Mesenchymal stem cell (in vitro differentiated cells and primary cell): ENCODE measurements around the gene RPS23.

ENCODE experiments used
- DNase-seq: peaks from one replicate; pipeline ENCODE4 v3.0.0-alpha.2; 2013
- H2AFZ ChIP-seq: one replicate; pipeline ENCODE4 v1.6.1; 2013; ENCODE audit warnings: low read depth, mild to moderate bottlenecking, control low read depth, inconsistent platforms, low read length, moderate library complexity
- H2AK5ac ChIP-seq: 2 replicates; pipeline ENCODE4 v1.6.1; 2013; ENCODE audit warnings: low read length, moderate library complexity, mild to moderate bottlenecking, inconsistent platforms; ENCODE audit not compliant: severe bottlenecking
- H2BK120ac ChIP-seq: one replicate; pipeline ENCODE4 v1.6.1; 2013; ENCODE audit warnings: low read depth, mild to moderate bottlenecking, inconsistent platforms, low read length, moderate library complexity
- H2BK12ac ChIP-seq, 2 experiments: one replicate each; pipeline ENCODE4 v1.6.1; 2013; ENCODE audit warnings: inconsistent platforms in 2 of 2, low read length in 2 of 2, mild to moderate bottlenecking in 2 of 2, moderate library complexity in 2 of 2, control low read depth in 1 of 2
- H2BK15ac ChIP-seq: one replicate; pipeline ENCODE4 v1.6.1; 2013; ENCODE audit warnings: mild to moderate bottlenecking, low read depth, inconsistent platforms; ENCODE audit not compliant: poor library complexity, severe bottlenecking
- H2BK5ac ChIP-seq: 2 replicates; pipeline ENCODE4 v1.6.1; 2013; ENCODE audit warnings: low read depth, mild to moderate bottlenecking, low read length, control low read depth, inconsistent platforms; ENCODE audit not compliant: poor library complexity, severe bottlenecking
- H3K14ac ChIP-seq, 2 experiments: one replicate each; pipeline ENCODE4 v1.6.1; 2013; ENCODE audit warnings: inconsistent platforms in 2 of 2, low read length in 2 of 2, control low read depth in 1 of 2, mild to moderate bottlenecking in 1 of 2, moderate library complexity in 1 of 2
- H3K18ac ChIP-seq, 2 experiments: one replicate each; pipeline ENCODE4 v1.6.1; 2013; ENCODE audit warnings: inconsistent platforms in 2 of 2, low read length in 2 of 2, control low read depth in 1 of 2, low read depth in 1 of 2, mild to moderate bottlenecking in 1 of 2
- H3K23ac ChIP-seq, 2 experiments: one replicate each; pipeline ENCODE4 v1.6.1; 2013; ENCODE audit warnings: inconsistent platforms in 2 of 2, low read length in 2 of 2, mild to moderate bottlenecking in 2 of 2, moderate library complexity in 2 of 2, control low read depth in 1 of 2
- H3K27ac ChIP-seq: 2 replicates; pipeline ENCODE4 v1.5.1; 2013; ENCODE audit warnings: mild to moderate bottlenecking, moderate library complexity, low read length, control low read depth, inconsistent platforms; ENCODE audit not compliant: poor library complexity, severe bottlenecking
- H3K27me3 ChIP-seq, 2 experiments: 2 replicates each; pipeline versions ENCODE4 v1.6.1 to v1.7.0; 2013; ENCODE audit warnings: low read length in 2 of 2, mild to moderate bottlenecking in 2 of 2, moderate library complexity in 2 of 2, control low read depth in 1 of 2, inconsistent platforms in 1 of 2; ENCODE audit not compliant: control insufficient read depth in 1 of 2, insufficient read depth in 1 of 2
- H3K36me3 ChIP-seq, 2 experiments: 2 replicates each; pipeline versions ENCODE4 v1.6.1 to v1.7.0; 2013; ENCODE audit warnings: low read length in 2 of 2, control low read depth in 1 of 2, inconsistent platforms in 1 of 2, low read depth in 1 of 2, mild to moderate bottlenecking in 1 of 2; ENCODE audit not compliant: insufficient read depth in 2 of 2, control insufficient read depth in 1 of 2
- H3K4ac ChIP-seq, 2 experiments: one replicate each; pipeline ENCODE4 v1.6.1; 2013; ENCODE audit warnings: inconsistent platforms in 2 of 2, low read length in 2 of 2, mild to moderate bottlenecking in 2 of 2, moderate library complexity in 2 of 2, control low read depth in 1 of 2, low read depth in 1 of 2
- H3K4me1 ChIP-seq: 2 replicates; pipeline ENCODE4 v1.6.1; 2013; ENCODE audit warnings: low read depth, low read length, control low read depth; ENCODE audit not compliant: control insufficient read depth, insufficient read depth
- H3K4me2 ChIP-seq: 2 replicates; pipeline ENCODE4 v1.6.1; 2013; ENCODE audit warnings: low read length, mild to moderate bottlenecking, inconsistent platforms; ENCODE audit not compliant: poor library complexity, severe bottlenecking
- H3K4me3 ChIP-seq, 2 experiments: 2 replicates each; pipeline versions ENCODE4 v1.5.1 to v1.7.0; 2013; ENCODE audit warnings: low read length in 2 of 2, mild to moderate bottlenecking in 2 of 2, control low read depth in 1 of 2, low read depth in 1 of 2; ENCODE audit not compliant: insufficient read depth in 1 of 2
- H3K79me1 ChIP-seq: replicated peaks from 2 replicates; pipeline ENCODE4 v1.6.1; 2013; ENCODE audit warnings: mild to moderate bottlenecking, control low read depth, low read length, inconsistent platforms; ENCODE audit not compliant: poor library complexity, severe bottlenecking
- H3K9ac ChIP-seq: 2 replicates; pipeline ENCODE4 v1.7.0; 2013; ENCODE audit warnings: mild to moderate bottlenecking, low read length, moderate library complexity
- H3K9me3 ChIP-seq: 2 replicates; pipeline ENCODE4 v1.7.0; 2013; ENCODE audit warnings: mild to moderate bottlenecking, low read length; ENCODE audit not compliant: control insufficient read depth
- H4K8ac ChIP-seq: one replicate; pipeline ENCODE4 v1.6.1; 2013; ENCODE audit warnings: inconsistent platforms, mild to moderate bottlenecking, low read length, moderate library complexity
- H4K91ac ChIP-seq: one replicate; pipeline ENCODE4 v1.6.1; 2013; ENCODE audit warnings: mild to moderate bottlenecking, low read length, inconsistent platforms
- WGBS: methylation state at CpG from one replicate; pipeline ENCODE4 v1.1.7; 2013; ENCODE audit warnings: mixed read lengths; 5-methylcytosine and 5-hydroxymethylcytosine counted together

Gene RPS23

GRCh38 chr5:82252744-82253143 lies 25.4 kb downstream of the RPS23 start:
- Histone ChIP-seq H3K27ac (no peak overlapping the region), H3K23ac (no peak overlapping the region), H2BK120ac (no peak overlapping the region), H3K9ac (no peak overlapping the region), H2AFZ (no peak overlapping the region), H2BK12ac (no peak overlapping the region), H3K9me3 (peaks cover 8% of the 10 kb centered on the region), H2AK5ac (no peak overlapping the region), H4K91ac (no peak overlapping the region), H3K4me3 (no peak overlapping the region), H4K8ac (no peak overlapping the region), H3K4ac (no peak overlapping the region), H3K4me1 (no peaks in the 10 kb centered on the region), H3K27me3 (no peaks in the 10 kb centered on the region), H2BK15ac (no peak overlapping the region), H3K36me3 (no peaks in the 10 kb centered on the region), H3K79me1 (peaks cover 2% of the 10 kb centered on the region), H2BK5ac (no peak overlapping the region), H3K4me2 (no peak overlapping the region), H3K14ac (no peak overlapping the region), H3K18ac (no peak overlapping the region)
- no peak for DNase-seq

GRCh38 chr5:82246960-82247574 lies 31.1 kb downstream of the RPS23 start:
- Histone ChIP-seq H2AFZ (no peak overlapping the region), H3K9ac (no peak overlapping the region), H3K27ac (no peak overlapping the region), H3K4ac (no peak overlapping the region), H3K36me3 (no peaks in the 10 kb centered on the region), H3K4me2 (no peak overlapping the region), H3K18ac (no peak overlapping the region), H3K23ac (no peak overlapping the region), H2BK120ac (no peak overlapping the region), H3K14ac (no peak overlapping the region), H4K91ac (no peak overlapping the region), H2BK15ac (no peak overlapping the region), H4K8ac (no peak overlapping the region), H3K9me3 (peaks cover 19% of the 10 kb centered on the region), H2BK5ac (no peak overlapping the region), H2AK5ac (no peak overlapping the region), H3K27me3 (no peaks in the 10 kb centered on the region), H3K79me1 (peaks cover 2% of the 10 kb centered on the region), H3K4me3 (no peak overlapping the region), H3K4me1 (no peaks in the 10 kb centered on the region), H2BK12ac (no peak overlapping the region)
- WGBS = 100% methylated on average over 1 of the region's 1 CpG
- DNase-seq = no peak

GRCh38 chr5:82244854-82245635 lies 33.1 kb downstream of the RPS23 start:
- Histone ChIP-seq H2AFZ (no peak overlapping the region), H4K8ac (no peak overlapping the region), H3K4me2 (no peak overlapping the region), H3K9ac (no peak overlapping the region), H3K4me3 (no peak overlapping the region), H3K79me1 (peaks cover 2% of the 10 kb centered on the region), H3K18ac (no peak overlapping the region), H3K14ac (no peak overlapping the region), H3K4ac (no peak overlapping the region), H2BK15ac (no peak overlapping the region), H3K36me3 (no peaks in the 10 kb centered on the region), H3K27me3 (no peaks in the 10 kb centered on the region), H3K9me3 (peaks cover 19% of the 10 kb centered on the region), H2BK12ac (no peak overlapping the region), H2AK5ac (no peak overlapping the region), H2BK120ac (no peak overlapping the region), H3K4me1 (no peaks in the 10 kb centered on the region), H4K91ac (no peak overlapping the region), H3K27ac (no peak overlapping the region), H2BK5ac (no peak overlapping the region), H3K23ac (no peak overlapping the region)
- no peak for DNase-seq
- WGBS = 100% methylated on average over 2 of the region's 6 CpGs

- Histone ChIP-seq H4K8ac (no peak overlapping the region), H3K9me3 (peaks cover 19% of the 10 kb centered on the region), H3K4ac (no peak overlapping the region), H3K14ac (no peak overlapping the region), H2BK15ac (no peak overlapping the region), H2AK5ac (no peak overlapping the region), H3K79me1 (no peaks in the 10 kb centered on the region), H3K18ac (no peak overlapping the region), H3K23ac (no peak overlapping the region), H3K4me2 (no peak overlapping the region), H2AFZ (no peak overlapping the region), H3K4me3 (no peak overlapping the region), H3K27ac (no peak overlapping the region), H2BK5ac (no peak overlapping the region), H3K9ac (no peak overlapping the region), H2BK12ac (no peak overlapping the region), H3K36me3 (no peaks in the 10 kb centered on the region), H3K4me1 (no peaks in the 10 kb centered on the region), H4K91ac (no peak overlapping the region), H2BK120ac (no peak overlapping the region), H3K27me3 (no peaks in the 10 kb centered on the region)
- DNase-seq = no peak
- WGBS = 92% methylated on average over 2 of the region's 2 CpGs
These were observed 34.0 kb downstream of the RPS23 start for GRCh38 chr5:82244151-82244550.
